ENCODE results near the gene PROZ.
"Not testable (repeated sequence)": the region's sequence is repeated elsewhere in the genome, so short reads cannot be mapped to it uniquely, and the experiment has no call there.

The PROZ gene

GRCh38 chr13:113157929-113158747 lies at the start of gene PROZ:
TSS of gene PROZ (plus strand) at chr13:113158648. CDS start at chr13:113158661, 13 bp downstream.
- DNase-seq (ENCODE audit: low spot score), result no peak
- in situ Hi-C loops (cut with MboI; ENCODE audit: low pct_unique_long_range_greater_than_20kb, low sequenced_read_pairs, unreplicated experiment), result no loop called here
- no peak for TF ChIP-seq CTCF (IDR thresholded peaks at IDR 0.05; ENCODE audit: extremely low read depth, insufficient read depth, missing control alignments)

- TF ChIP-seq CTCF (IDR thresholded peaks at IDR 0.05; ENCODE audit: extremely low read depth, insufficient read depth, missing control alignments), result no peak
- DNase-seq (ENCODE audit: low spot score), result no peak
- in situ Hi-C loops (cut with MboI; ENCODE audit: low pct_unique_long_range_greater_than_20kb, low sequenced_read_pairs, unreplicated experiment), result no loop called here
These were observed 49.0 kb upstream of the PROZ start for GRCh38 chr13:113109151-113110047.

GRCh38 chr13:113110048-113110851 lies 48.2 kb upstream of the PROZ start:
- in situ Hi-C loops (cut with MboI; ENCODE audit: low pct_unique_long_range_greater_than_20kb, low sequenced_read_pairs, unreplicated experiment), result no loop called here
- no peak for TF ChIP-seq CTCF (IDR thresholded peaks at IDR 0.05; ENCODE audit: extremely low read depth, insufficient read depth, missing control alignments)
- no peak for DNase-seq (ENCODE audit: low spot score)

- in situ Hi-C loops (cut with MboI; ENCODE audit: low pct_unique_long_range_greater_than_20kb, low sequenced_read_pairs, unreplicated experiment), result no loop called here
- DNase-seq (ENCODE audit: low spot score), result no peak
- no peak for TF ChIP-seq CTCF (IDR thresholded peaks at IDR 0.05; ENCODE audit: extremely low read depth, insufficient read depth, missing control alignments)
These were observed 47.6 kb upstream of the PROZ start for GRCh38 chr13:113110852-113111315.

GRCh38 chr13:113111821-113112220 lies 46.6 kb upstream of the PROZ start:
- in situ Hi-C loops (cut with MboI; ENCODE audit: low pct_unique_long_range_greater_than_20kb, low sequenced_read_pairs, unreplicated experiment); DNase-seq (ENCODE audit: low spot score): not testable (repeated sequence)

GRCh38 chr13:113112475-113112874 lies 46.0 kb upstream of the PROZ start:
- DNase-seq (ENCODE audit: low spot score); in situ Hi-C loops (cut with MboI; ENCODE audit: low pct_unique_long_range_greater_than_20kb, low sequenced_read_pairs, unreplicated experiment): not testable (repeated sequence)
